ENCODE data around the gene GPC6. TPM values are rescaled to one million over a fixed set of nuclear protein-coding genes. Genes with fewer than 3 reads are reported as not detected.

GPC6 gene
- total RNA-seq, 1 donor from 2014 or later = 63.0 TPM

DNA sequence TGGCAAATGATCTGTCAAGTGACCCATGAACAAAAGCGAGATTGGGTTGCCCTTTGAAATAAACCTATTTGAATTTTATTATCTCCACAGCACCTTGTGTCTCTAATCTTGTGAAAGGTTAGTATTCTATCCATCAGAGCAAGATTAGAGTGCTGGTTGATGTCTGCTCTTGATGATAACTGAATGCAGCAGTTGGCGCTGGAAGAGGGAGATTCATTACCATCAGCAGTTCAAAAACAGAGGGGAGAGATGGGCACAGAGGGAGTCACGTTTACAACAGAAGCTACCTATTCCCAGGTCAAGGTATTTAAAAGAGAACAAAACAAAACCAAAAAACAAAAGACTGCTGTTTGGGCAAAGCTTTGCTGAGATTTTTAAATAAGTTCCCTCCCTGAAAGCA lies 588.1 kb downstream of the GPC6 start:
- Mint-ChIP-seq H3K27me3 (ENCODE audit: low read depth, unreplicated experiment) (no peaks in the 10 kb centered on the region), H3K36me3 (ENCODE audit: low read depth, unreplicated experiment) (no peaks in the 10 kb centered on the region), H3K4me3 (ENCODE audit: unreplicated experiment) (no peak overlapping the region), H3K27ac (ENCODE audit: unreplicated experiment) (no peak overlapping the region), H3K9me3 (ENCODE audit: unreplicated experiment) (no peaks in the 10 kb centered on the region), H3K4me1 (ENCODE audit: low read depth, unreplicated experiment) (no peaks in the 10 kb centered on the region)
- no peaks in the 10 kb centered on the region for H4K20me1 ChIP-seq (ENCODE audit: insufficient read depth, low read length)
- no peaks in the 10 kb centered on the region for H3K36me3 ChIP-seq (ENCODE audit: insufficient read depth, low read length)
- H3K27me3 ChIP-seq (ENCODE audit: insufficient read depth, low read length) = no peaks in the 10 kb centered on the region
- H2AFZ ChIP-seq (ENCODE audit: low read depth, low read length) = no peak overlapping the region
- FAIRE-seq (no peak), DNase-seq (ENCODE audit: low read depth) (no peak)
- TF ChIP-seq, protein P1, sequence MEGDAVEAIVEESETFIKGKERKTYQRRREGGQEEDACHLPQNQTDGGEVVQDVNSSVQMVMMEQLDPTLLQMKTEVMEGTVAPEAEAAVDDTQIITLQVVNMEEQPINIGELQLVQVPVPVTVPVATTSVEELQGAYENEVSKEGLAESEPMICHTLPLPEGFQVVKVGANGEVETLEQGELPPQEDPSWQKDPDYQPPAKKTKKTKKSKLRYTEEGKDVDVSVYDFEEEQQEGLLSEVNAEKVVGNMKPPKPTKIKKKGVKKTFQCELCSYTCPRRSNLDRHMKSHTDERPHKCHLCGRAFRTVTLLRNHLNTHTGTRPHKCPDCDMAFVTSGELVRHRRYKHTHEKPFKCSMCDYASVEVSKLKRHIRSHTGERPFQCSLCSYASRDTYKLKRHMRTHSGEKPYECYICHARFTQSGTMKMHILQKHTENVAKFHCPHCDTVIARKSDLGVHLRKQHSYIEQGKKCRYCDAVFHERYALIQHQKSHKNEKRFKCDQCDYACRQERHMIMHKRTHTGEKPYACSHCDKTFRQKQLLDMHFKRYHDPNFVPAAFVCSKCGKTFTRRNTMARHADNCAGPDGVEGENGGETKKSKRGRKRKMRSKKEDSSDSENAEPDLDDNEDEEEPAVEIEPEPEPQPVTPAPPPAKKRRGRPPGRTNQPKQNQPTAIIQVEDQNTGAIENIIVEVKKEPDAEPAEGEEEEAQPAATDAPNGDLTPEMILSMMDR (IDR thresholded peaks at IDR 0.05; ENCODE audit: insufficient read depth, low read depth, low read length) = no peak
- TF ChIP-seq EZH2 (IDR thresholded peaks at IDR 0.05; ENCODE audit: insufficient read depth, low read length) = no peak
- H3K9me3 ChIP-seq (ENCODE audit: insufficient read depth, low read depth, low read length) = no peaks in the 10 kb centered on the region
- H3K4me3 ChIP-seq (ENCODE audit: insufficient read depth, low read depth, low read length) = no peak overlapping the region
- H3K9ac ChIP-seq (ENCODE audit: low read length) = no peak overlapping the region
- no peaks in the 10 kb centered on the region for H3K79me2 ChIP-seq (ENCODE audit: insufficient read depth, low read length)
- H3K4me1 ChIP-seq (ENCODE audit: insufficient read depth, low read length) = no peaks in the 10 kb centered on the region
- H3K27ac ChIP-seq (ENCODE audit: low read depth, low read length) = no peak overlapping the region
- no peak overlapping the region for H3K4me2 ChIP-seq (ENCODE audit: low read length)

DNA sequence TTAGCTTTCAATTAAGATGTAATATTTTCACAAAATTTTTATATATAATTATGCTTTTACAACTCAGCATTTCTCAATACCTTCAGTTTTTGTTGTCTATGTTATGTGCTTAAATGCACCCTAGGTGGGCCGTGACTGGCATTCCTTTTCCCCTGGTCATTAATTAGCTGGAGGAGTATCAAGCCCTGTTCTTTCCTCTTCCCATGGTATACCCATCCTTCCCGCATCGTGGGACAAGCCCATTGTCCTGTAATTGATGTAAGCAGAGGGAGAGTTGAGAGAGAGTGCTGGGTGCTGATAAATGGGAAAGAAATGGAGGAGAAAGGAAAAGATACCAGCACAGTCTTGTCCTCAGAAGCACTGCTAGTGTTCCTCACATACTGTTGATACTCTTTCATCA lies 591.7 kb downstream of the GPC6 start:
- H3K27me3 Mint-ChIP-seq (ENCODE audit: low read depth, unreplicated experiment) = no peaks in the 10 kb centered on the region
- Histone ChIP-seq H3K79me2 (ENCODE audit: insufficient read depth, low read length) (no peaks in the 10 kb centered on the region), H2AFZ (ENCODE audit: low read depth, low read length) (no peak overlapping the region), H3K27me3 (ENCODE audit: insufficient read depth, low read length) (no peaks in the 10 kb centered on the region), H4K20me1 (ENCODE audit: insufficient read depth, low read length) (no peaks in the 10 kb centered on the region), H3K36me3 (ENCODE audit: insufficient read depth, low read length) (no peaks in the 10 kb centered on the region), H3K4me2 (ENCODE audit: low read length) (no peak overlapping the region), H3K27ac (ENCODE audit: low read depth, low read length) (no peak overlapping the region), H3K9me3 (ENCODE audit: insufficient read depth, low read depth, low read length) (no peaks in the 10 kb centered on the region), H3K4me3 (ENCODE audit: insufficient read depth, low read depth, low read length) (no peak overlapping the region), H3K9ac (ENCODE audit: low read length) (no peak overlapping the region), H3K4me1 (ENCODE audit: insufficient read depth, low read length) (no peaks in the 10 kb centered on the region)
- no peak for DNase-seq (ENCODE audit: low read depth)
- H3K36me3 Mint-ChIP-seq (ENCODE audit: low read depth, unreplicated experiment) = no peaks in the 10 kb centered on the region
- H3K27ac Mint-ChIP-seq (ENCODE audit: unreplicated experiment) = no peak overlapping the region
- TF ChIP-seq, protein P1 (IDR thresholded peaks at IDR 0.05; ENCODE audit: insufficient read depth, low read depth, low read length) = no peak
- TF ChIP-seq EZH2 (IDR thresholded peaks at IDR 0.05; ENCODE audit: insufficient read depth, low read length) = no peak
- H3K9me3 Mint-ChIP-seq (ENCODE audit: unreplicated experiment) = no peaks in the 10 kb centered on the region
- FAIRE-seq = no peak
- no peaks in the 10 kb centered on the region for H3K4me1 Mint-ChIP-seq (ENCODE audit: low read depth, unreplicated experiment)
- H3K4me3 Mint-ChIP-seq (ENCODE audit: unreplicated experiment) = no peak overlapping the region

DNA sequence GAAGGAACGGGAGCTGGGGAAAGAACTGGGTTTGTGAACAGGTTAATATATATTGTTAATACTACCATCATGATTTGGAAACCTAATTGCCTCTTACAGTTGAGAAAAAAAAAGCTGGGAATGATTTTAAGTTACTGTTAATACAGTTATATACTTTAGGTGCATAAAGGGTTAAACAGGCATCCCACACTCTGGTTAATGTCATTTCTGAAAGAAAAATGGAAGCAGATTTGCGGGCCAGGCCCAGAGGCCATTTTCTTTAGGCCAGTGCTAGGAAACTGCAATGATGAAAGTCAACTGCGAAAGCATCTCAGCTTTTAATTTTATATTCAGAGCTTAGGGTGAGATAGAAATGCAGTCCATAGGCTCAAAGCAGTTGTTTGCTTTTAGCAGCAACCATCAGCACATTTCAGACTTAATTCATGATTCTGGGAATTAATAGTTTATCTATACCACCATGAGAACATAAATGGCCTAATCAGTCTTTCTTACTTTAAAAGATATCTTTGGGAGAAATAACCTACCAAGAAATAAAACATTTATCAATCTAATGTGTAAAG lies 592.8 kb downstream of the GPC6 start:
- FAIRE-seq (no peak), DNase-seq (ENCODE audit: low read depth) (no peak)
- no peaks in the 10 kb centered on the region for H3K36me3 Mint-ChIP-seq (ENCODE audit: low read depth, unreplicated experiment)
- Histone ChIP-seq H4K20me1 (ENCODE audit: insufficient read depth, low read length) (no peaks in the 10 kb centered on the region), H3K79me2 (ENCODE audit: insufficient read depth, low read length) (no peaks in the 10 kb centered on the region), H3K27ac (ENCODE audit: low read depth, low read length) (no peak overlapping the region), H3K36me3 (ENCODE audit: insufficient read depth, low read length) (no peaks in the 10 kb centered on the region), H3K9me3 (ENCODE audit: insufficient read depth, low read depth, low read length) (no peaks in the 10 kb centered on the region), H3K9ac (ENCODE audit: low read length) (no peak overlapping the region), H3K4me1 (ENCODE audit: insufficient read depth, low read length) (no peaks in the 10 kb centered on the region), H3K27me3 (ENCODE audit: insufficient read depth, low read length) (no peaks in the 10 kb centered on the region), H3K4me2 (ENCODE audit: low read length) (no peak overlapping the region), H2AFZ (ENCODE audit: low read depth, low read length) (no peak overlapping the region), H3K4me3 (ENCODE audit: insufficient read depth, low read depth, low read length) (no peak overlapping the region)
- H3K9me3 Mint-ChIP-seq (ENCODE audit: unreplicated experiment) = no peaks in the 10 kb centered on the region
- H3K27ac Mint-ChIP-seq (ENCODE audit: unreplicated experiment) = no peak overlapping the region
- H3K4me3 Mint-ChIP-seq (ENCODE audit: unreplicated experiment) = no peak overlapping the region
- TF ChIP-seq, protein P1 (IDR thresholded peaks at IDR 0.05; ENCODE audit: insufficient read depth, low read depth, low read length) = no peak
- no peak for TF ChIP-seq EZH2 (IDR thresholded peaks at IDR 0.05; ENCODE audit: insufficient read depth, low read length)
- H3K4me1 Mint-ChIP-seq (ENCODE audit: low read depth, unreplicated experiment) = no peaks in the 10 kb centered on the region
- H3K27me3 Mint-ChIP-seq (ENCODE audit: low read depth, unreplicated experiment) = no peaks in the 10 kb centered on the region

Data from astrocyte (in vitro differentiated cells and primary cell).